ENCODE results near the gene SEC14L5.

Gene SEC14L5

DNA sequence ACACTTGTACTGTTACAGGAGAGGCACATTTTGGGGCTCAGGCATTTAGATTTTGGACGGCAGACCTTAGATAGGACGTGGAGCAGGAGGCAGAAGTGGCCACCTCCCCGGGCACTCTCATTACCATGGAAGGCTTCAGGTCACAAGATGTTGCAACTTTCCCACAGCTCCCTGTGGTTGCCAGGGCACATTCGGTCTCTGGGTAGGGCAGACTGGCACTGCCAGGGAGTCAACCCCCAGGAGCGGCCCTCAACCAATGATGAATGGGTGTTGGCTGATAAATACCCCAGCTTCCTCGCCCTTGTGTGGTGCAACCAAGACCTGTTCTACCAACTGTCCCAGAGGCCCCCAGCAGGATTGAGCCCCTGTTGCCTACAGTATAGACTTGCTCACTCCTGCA is 64.4 kb downstream of the SEC14L5 start:
- DNase-seq (ENCODE audit: low read depth), result no peak
- H3K4me3 ChIP-seq (ENCODE audit: low read depth, low read length), result no peak overlapping the region
- TF ChIP-seq, protein P1, sequence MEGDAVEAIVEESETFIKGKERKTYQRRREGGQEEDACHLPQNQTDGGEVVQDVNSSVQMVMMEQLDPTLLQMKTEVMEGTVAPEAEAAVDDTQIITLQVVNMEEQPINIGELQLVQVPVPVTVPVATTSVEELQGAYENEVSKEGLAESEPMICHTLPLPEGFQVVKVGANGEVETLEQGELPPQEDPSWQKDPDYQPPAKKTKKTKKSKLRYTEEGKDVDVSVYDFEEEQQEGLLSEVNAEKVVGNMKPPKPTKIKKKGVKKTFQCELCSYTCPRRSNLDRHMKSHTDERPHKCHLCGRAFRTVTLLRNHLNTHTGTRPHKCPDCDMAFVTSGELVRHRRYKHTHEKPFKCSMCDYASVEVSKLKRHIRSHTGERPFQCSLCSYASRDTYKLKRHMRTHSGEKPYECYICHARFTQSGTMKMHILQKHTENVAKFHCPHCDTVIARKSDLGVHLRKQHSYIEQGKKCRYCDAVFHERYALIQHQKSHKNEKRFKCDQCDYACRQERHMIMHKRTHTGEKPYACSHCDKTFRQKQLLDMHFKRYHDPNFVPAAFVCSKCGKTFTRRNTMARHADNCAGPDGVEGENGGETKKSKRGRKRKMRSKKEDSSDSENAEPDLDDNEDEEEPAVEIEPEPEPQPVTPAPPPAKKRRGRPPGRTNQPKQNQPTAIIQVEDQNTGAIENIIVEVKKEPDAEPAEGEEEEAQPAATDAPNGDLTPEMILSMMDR (IDR thresholded peaks at IDR 0.05; ENCODE audit: low read depth, low read length, missing control alignments), result no peak
- in situ Hi-C loops (cut with HindIII; ENCODE audit: low sequenced_read_pairs), result no loop called here

DNA sequence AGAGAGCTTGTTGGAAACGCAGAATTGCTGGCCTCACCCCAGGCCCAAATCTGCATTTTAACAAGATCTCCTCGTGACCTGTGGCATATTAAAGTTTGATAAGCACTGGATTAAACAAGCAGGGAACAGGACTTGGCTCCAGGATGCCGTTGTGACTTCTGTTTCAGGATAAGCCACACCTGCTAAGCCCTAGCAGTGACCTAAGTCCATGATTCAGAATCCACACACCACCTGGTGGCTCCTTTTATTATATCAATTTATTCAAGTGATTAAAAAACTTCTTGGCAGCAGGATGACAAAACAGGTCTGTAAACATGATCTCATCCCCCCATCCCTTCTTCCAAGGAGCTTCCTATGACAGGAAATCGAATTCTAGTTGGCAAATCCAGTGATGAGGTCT is 66.5 kb downstream of the SEC14L5 start:
- in situ Hi-C loops (cut with HindIII; ENCODE audit: low sequenced_read_pairs), result no loop called here
- H3K4me3 ChIP-seq (ENCODE audit: low read depth, low read length), result no peak overlapping the region
- TF ChIP-seq, protein P1 (IDR thresholded peaks at IDR 0.05; ENCODE audit: low read depth, low read length, missing control alignments), result no peak
- no peak for DNase-seq (ENCODE audit: low read depth)

DNA sequence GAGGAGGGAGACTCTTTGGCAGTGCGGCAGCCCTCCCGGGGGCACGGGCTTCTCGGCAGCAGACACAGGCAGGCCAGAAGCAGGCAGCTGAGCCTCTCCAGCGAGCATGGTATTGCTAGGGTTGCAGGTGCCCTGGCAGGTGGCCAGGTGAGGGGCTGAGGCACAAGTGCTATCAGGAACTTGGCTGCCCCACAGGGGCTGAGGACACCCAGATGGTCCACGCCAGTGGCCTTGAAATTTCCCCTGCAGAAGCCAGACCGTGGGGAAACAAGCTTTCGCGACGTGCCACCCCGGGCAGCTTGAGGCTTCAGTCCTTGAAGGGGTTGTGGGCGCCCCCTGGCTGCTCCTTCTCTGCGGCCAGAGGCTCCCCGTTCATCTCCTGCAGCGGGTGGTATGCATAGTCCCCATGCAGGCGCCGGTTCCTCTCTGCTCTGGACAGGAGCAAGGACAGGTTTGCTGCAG is 67.1 kb downstream of the SEC14L5 start:
- no peak for DNase-seq (ENCODE audit: low read depth)
- TF ChIP-seq, protein P1 (IDR thresholded peaks at IDR 0.05; ENCODE audit: low read depth, low read length, missing control alignments), result peak; percentile 38
- in situ Hi-C loops (cut with HindIII; ENCODE audit: low sequenced_read_pairs), result no loop called here
- no peak overlapping the region for H3K4me3 ChIP-seq (ENCODE audit: low read depth, low read length)

DNA sequence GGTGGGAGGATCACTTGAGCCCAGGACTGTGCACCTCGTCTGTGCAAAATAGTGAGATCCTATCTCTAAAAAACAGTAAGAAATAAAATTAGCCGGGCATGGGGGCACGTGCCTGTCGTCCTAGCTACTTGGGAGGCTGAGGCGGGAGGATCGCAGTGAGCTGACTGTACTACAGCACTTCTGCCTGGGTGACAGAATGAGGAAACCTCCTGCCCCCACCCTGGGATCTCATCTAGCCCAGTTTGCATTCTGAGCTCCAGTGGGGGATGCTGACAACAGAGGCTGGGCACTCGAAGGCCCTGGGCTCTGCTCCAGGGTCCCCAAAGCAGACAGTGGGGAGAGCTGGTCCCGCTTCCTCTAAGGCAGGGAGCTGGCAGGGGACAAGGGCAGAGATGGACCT is 68.5 kb downstream of the SEC14L5 start:
- TF ChIP-seq, protein P1 (IDR thresholded peaks at IDR 0.05; ENCODE audit: low read depth, low read length, missing control alignments), result no peak
- H3K4me3 ChIP-seq (ENCODE audit: low read depth, low read length), result no peak overlapping the region
- DNase-seq (ENCODE audit: low read depth), result no peak
- in situ Hi-C loops (cut with HindIII; ENCODE audit: low sequenced_read_pairs), result no loop called here

DNA sequence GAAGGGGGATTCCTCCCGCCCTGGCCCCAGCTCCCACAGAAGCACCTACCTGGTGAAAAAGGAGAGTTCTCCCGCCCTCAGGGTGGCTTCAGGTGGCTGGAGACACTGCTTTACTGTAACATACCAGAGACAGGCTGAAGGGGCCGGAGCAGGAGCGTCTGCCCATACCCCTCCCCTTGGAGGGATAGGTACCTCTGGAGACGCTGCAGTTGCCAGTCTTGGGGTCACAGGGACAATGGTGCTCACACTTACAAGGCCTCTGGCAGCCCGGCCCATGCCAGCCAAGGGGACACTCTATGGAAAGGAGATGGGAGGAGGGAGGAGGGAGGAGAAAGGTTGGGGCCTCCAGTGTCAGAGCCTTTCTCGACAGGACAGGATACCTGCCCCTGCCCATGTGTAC is 69.0 kb downstream of the SEC14L5 start:
- H3K4me3 ChIP-seq (ENCODE audit: low read depth, low read length), result no peak overlapping the region
- in situ Hi-C loops (cut with HindIII; ENCODE audit: low sequenced_read_pairs), result no loop called here
- TF ChIP-seq, protein P1 (IDR thresholded peaks at IDR 0.05; ENCODE audit: low read depth, low read length, missing control alignments), result no peak
- DNase-seq (ENCODE audit: low read depth), result no peak

DNA sequence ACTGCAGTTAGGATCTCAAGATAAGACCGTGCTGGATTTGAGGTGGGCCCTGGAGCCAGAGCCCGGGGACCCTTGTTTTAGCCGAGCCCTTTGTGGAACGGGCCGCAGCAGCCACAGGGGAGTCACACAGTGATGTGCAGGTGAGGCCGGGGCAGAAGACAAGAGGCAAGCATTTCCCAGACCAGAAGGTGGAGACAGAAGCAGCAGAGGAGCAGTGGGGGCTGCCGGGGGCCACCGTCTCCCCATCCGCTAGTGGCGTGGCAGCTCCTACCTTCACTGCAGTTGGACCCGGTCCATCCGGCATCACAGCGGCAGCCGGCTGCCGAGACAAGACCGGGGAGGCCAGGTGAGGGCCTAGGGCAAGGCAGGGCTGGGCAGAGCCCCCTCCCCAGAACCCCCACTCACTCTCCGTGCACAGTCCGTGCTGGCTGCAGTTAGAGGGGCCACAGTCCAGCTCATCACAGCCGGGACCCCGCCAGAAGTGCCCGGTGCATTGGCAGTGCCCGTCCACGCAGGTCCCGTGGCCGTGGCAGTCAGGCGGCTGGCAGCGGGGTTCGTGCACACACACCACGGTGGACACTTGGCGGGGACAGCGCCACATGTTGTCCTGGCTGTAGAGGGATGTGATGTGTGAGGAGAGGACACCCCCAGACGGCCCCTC is 69.6 kb downstream of the SEC14L5 start:
- no peak overlapping the region for H3K4me3 ChIP-seq (ENCODE audit: low read depth, low read length)
- DNase-seq (ENCODE audit: low read depth), result no peak
- TF ChIP-seq, protein P1 (IDR thresholded peaks at IDR 0.05; ENCODE audit: low read depth, low read length, missing control alignments), result no peak
- in situ Hi-C loops (cut with HindIII; ENCODE audit: low sequenced_read_pairs), result no loop called here

All from astrocyte of the cerebellum (primary cell).